ENCODE data around the gene SMYD3. TPM values are rescaled to one million over a fixed set of nuclear protein-coding genes. Genes with fewer than 3 reads are reported as not detected.

Gene SMYD3
- total and polyA plus RNA-seq, 2 of the 4 experiments (the other 2 are of a cell fraction): 26.5 to 37.6 TPM

- Histone ChIP-seq H2BK5ac (ENCODE audit: low read depth, low read length, poor library complexity, severe bottlenecking) (no peak overlapping the region), H3K23ac (ENCODE audit: low read depth, low read length) (no peak overlapping the region), H4K8ac (ENCODE audit: low read depth in 2 of 2, low read length in 2 of 2) (no peak overlapping the region), H3K4me1 (ENCODE audit: control insufficient read depth, insufficient read depth, low read length) (no peaks in the 10 kb centered on the region), H2BK120ac (ENCODE audit: low read depth, low read length) (no peak overlapping the region), H3K14ac (replicated peaks; ENCODE audit: low read depth, low read length) (no peak overlapping the region), H2AK5ac (ENCODE audit: low read depth, low read length) (no peak overlapping the region), H2BK20ac (ENCODE audit: low read depth, low read length) (no peak overlapping the region), H3K18ac (ENCODE audit: low read depth, low read length) (no peak overlapping the region), H3K4me2 (ENCODE audit: low read depth, low read length) (no peak overlapping the region), H3K27ac (ENCODE audit: insufficient read depth, low read length) (no peak overlapping the region), H3K9me1 (ENCODE audit: insufficient read depth, low read length) (no peaks in the 10 kb centered on the region), H3K56ac (ENCODE audit: extremely low read depth, insufficient read depth, low read length) (no peak overlapping the region), H3K36me3 (ENCODE audit: control insufficient read depth, insufficient read depth, low read length) (no peaks in the 10 kb centered on the region), H4K5ac (ENCODE audit: low read depth, low read length) (no peak overlapping the region), H3K4me3 (ENCODE audit: insufficient read depth, low read depth, low read length) (no peak overlapping the region), H2AFZ (replicated peaks; ENCODE audit: low read length, poor library complexity) (no peak overlapping the region), H3K4ac (ENCODE audit: low read depth, low read length) (no peak overlapping the region), H3K9me3 (ENCODE audit: control insufficient read depth, insufficient read depth, low read length) (no peaks in the 10 kb centered on the region), H2BK15ac (ENCODE audit: low read depth, low read length) (no peak overlapping the region), H4K20me1 (ENCODE audit: insufficient read depth, low read length) (no peaks in the 10 kb centered on the region), H4K91ac (ENCODE audit: insufficient read depth, low read depth, low read length) (no peak overlapping the region), H3K27me3 (ENCODE audit: control insufficient read depth, insufficient read depth, low read length) (no peaks in the 10 kb centered on the region), H3K9ac (ENCODE audit: low read depth, low read length) (no peak overlapping the region), H2AK9ac (replicated peaks; ENCODE audit: low read depth, low read length, poor library complexity) (no peak overlapping the region), H3K79me1 (ENCODE audit: low read depth in 1 of 2, low read length in 2 of 2) (peaks cover 0 to 3% of the 10 kb centered on the region in 2 experiments; a peak in 1 of 4 replicates)
- ChIA-PET CTCF (no interaction called here), POLR2A (ENCODE audit: unreplicated experiment) (no interaction called here)
- in situ Hi-C loops (cut with MboI; ENCODE audit: low sequenced_read_pairs): loop anchor here (10.0 kb wide), 1 partner anchor 264 kb away; no protein-coding TSS in a partner anchor
- intact Hi-C loops (cut with micrococcal nuclease): no loop called here
- DNase-seq (no peak), ATAC-seq (ENCODE audit: low read depth) (no peak)
- 91% methylated on average over 5 of the region's 6 CpGs; no CpG with 5 or more reads in 1 of the 2 experiments for WGBS, 2 experiments (ENCODE audit: extremely low coverage in 2 of 2, insufficient read length in 1 of 2)
- TF ChIP-seq CEBPB (IDR thresholded peaks at IDR 0.05; ENCODE audit: low read depth, low read length) (no peak), CHD1 (IDR thresholded peaks at IDR 0.05; ENCODE audit: low read depth, low read length) (no peak), RFX5 (IDR thresholded peaks at IDR 0.05; ENCODE audit: low read depth, low read length) (no peak), FOS (IDR thresholded peaks at IDR 0.05; ENCODE audit: low read depth, low read length) (no peak), POLR2A (IDR thresholded peaks at IDR 0.05; ENCODE audit: low read depth, low read length) (no peak), SMC3 (IDR thresholded peaks at IDR 0.05; ENCODE audit: low read depth, low read length) (no peak), NFE2L2 (IDR thresholded peaks at IDR 0.05; ENCODE audit: low read depth, low read length) (no peak), BHLHE40 (IDR thresholded peaks at IDR 0.05; ENCODE audit: low read depth, low read length) (no peak), RAD21 (IDR thresholded peaks at IDR 0.05; ENCODE audit: low read length) (no peak)
- TF ChIP-seq, protein P1, sequence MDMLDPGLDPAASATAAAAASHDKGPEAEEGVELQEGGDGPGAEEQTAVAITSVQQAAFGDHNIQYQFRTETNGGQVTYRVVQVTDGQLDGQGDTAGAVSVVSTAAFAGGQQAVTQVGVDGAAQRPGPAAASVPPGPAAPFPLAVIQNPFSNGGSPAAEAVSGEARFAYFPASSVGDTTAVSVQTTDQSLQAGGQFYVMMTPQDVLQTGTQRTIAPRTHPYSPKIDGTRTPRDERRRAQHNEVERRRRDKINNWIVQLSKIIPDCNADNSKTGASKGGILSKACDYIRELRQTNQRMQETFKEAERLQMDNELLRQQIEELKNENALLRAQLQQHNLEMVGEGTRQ (IDR thresholded peaks at IDR 0.05; ENCODE audit: low read depth, low read length): no peak
- TF ChIP-seq, protein P2, sequence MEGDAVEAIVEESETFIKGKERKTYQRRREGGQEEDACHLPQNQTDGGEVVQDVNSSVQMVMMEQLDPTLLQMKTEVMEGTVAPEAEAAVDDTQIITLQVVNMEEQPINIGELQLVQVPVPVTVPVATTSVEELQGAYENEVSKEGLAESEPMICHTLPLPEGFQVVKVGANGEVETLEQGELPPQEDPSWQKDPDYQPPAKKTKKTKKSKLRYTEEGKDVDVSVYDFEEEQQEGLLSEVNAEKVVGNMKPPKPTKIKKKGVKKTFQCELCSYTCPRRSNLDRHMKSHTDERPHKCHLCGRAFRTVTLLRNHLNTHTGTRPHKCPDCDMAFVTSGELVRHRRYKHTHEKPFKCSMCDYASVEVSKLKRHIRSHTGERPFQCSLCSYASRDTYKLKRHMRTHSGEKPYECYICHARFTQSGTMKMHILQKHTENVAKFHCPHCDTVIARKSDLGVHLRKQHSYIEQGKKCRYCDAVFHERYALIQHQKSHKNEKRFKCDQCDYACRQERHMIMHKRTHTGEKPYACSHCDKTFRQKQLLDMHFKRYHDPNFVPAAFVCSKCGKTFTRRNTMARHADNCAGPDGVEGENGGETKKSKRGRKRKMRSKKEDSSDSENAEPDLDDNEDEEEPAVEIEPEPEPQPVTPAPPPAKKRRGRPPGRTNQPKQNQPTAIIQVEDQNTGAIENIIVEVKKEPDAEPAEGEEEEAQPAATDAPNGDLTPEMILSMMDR (conservative IDR thresholded peaks at IDR 0.05; ENCODE audit: low read depth, low read length): no peak
- BruUV-seq (replicated peaks): no TSS peak
- dilution Hi-C loops (cut with HindIII; ENCODE audit: low sequenced_read_pairs, unreplicated experiment): no loop called here
Measured at GRCh38 chr1:246278371-246278770, 228.7 kb downstream of the SMYD3 start.
